H1 (cell line): ENCODE data around the gene PTPRG. TPM values are rescaled to one million over a fixed set of nuclear protein-coding genes. Genes with fewer than 3 reads are reported as not detected.

Experiments used
- CTCF ChIA-PET: fragments of 300-600 bp; sonication (Branson Sonifier 250); formaldehyde crosslinking; loops from one replicate; lab custom pipeline; 2021; ENCODE audit not compliant: partially characterized antibody; lab: Charles Lee
- POLR2A ChIA-PET: fragments of 300-600 bp; sonication (Branson Sonifier 250); formaldehyde crosslinking; loops from one replicate; lab custom pipeline; 2021; ENCODE audit warnings: inconsistent platforms; ENCODE audit not compliant: partially characterized antibody; lab: Charles Lee
- DNase-seq, 2 experiments: peaks; one replicate each; pipeline versions ENCODE4 v3.0.0 to v3.0.0-alpha.2; 2010 to 2022; ENCODE audit warnings: low spot score in 2 of 2, low read depth in 1 of 2, mixed read lengths in 1 of 2
- FAIRE-seq: peaks from 2 replicates; lab custom pipeline; 2011; peaks lifted over from hg19 to GRCh38; lab: Jason Lieb, UNC
- H2AFZ ChIP-seq: 2 replicates; pipeline ENCODE4 v1.8.1; 2012; ENCODE audit warnings: low read length, inconsistent platforms
- H2AK5ac ChIP-seq: 2 replicates; pipeline ENCODE4 v1.6.1; 2013; ENCODE audit warnings: low read depth, low read length
- H2BK120ac ChIP-seq: replicated peaks from 2 replicates; pipeline ENCODE3; 2013; ENCODE audit warnings: low read depth, low read length, inconsistent platforms
- H2BK12ac ChIP-seq: 2 replicates; pipeline ENCODE4 v1.6.1; 2013; ENCODE audit warnings: low read depth, low read length
- H2BK15ac ChIP-seq: 2 replicates; pipeline ENCODE4 v1.6.1; 2013; ENCODE audit warnings: low read length
- H2BK20ac ChIP-seq: 2 replicates; pipeline ENCODE4 v1.6.1; 2013; ENCODE audit warnings: low read length
- H2BK5ac ChIP-seq: 2 replicates; pipeline ENCODE4 v1.6.1; 2013; ENCODE audit warnings: low read depth, low read length
- H3K14ac ChIP-seq: 2 replicates; pipeline ENCODE4 v1.6.1; 2013; ENCODE audit warnings: inconsistent platforms; ENCODE audit not compliant: insufficient read length
- H3K18ac ChIP-seq: 2 replicates; pipeline ENCODE4 v1.6.1; 2013; ENCODE audit warnings: low read length; ENCODE audit errors: extremely low read depth
- H3K23ac ChIP-seq: 2 replicates; pipeline ENCODE4 v1.6.1; 2013; ENCODE audit warnings: inconsistent platforms; ENCODE audit not compliant: insufficient read length
- H3K23me2 ChIP-seq: 2 replicates; pipeline ENCODE4 v1.6.1; 2013; ENCODE audit warnings: low read depth, low read length
- H3K27ac ChIP-seq: 2 replicates; pipeline ENCODE4 v1.6.1; 2011; ENCODE audit warnings: low read depth, low read length, inconsistent platforms
- H3K27me3 ChIP-seq, 4 experiments: replicated peaks in 1 of 4; 1 replicate in 1 of 4; 2 replicates in 3 of 4; pipeline versions ENCODE4 v1.6.1 to v1.8.1; 2011 to 2013; ENCODE audit warnings: low read length in 3 of 4, mild to moderate bottlenecking in 3 of 4, inconsistent platforms in 2 of 4, mixed read lengths in 2 of 4, moderate library complexity in 1 of 4; ENCODE audit not compliant: control insufficient read depth in 3 of 4, insufficient read depth in 3 of 4; ENCODE audit errors: extremely low read depth in 1 of 4
- H3K36me3 ChIP-seq, 4 experiments: 2 replicates each; pipeline versions ENCODE4 v1.6.1 to v1.8.1; 2011 to 2013; ENCODE audit warnings: mild to moderate bottlenecking in 4 of 4, low read length in 3 of 4, moderate library complexity in 2 of 4, control low read depth in 1 of 4, inconsistent platforms in 1 of 4; ENCODE audit not compliant: insufficient read depth in 4 of 4, control insufficient read depth in 2 of 4
- H3K4ac ChIP-seq: replicated peaks from 2 replicates; pipeline ENCODE3; 2013; ENCODE audit warnings: low read length, low read depth, mixed read lengths, inconsistent platforms; ENCODE audit not compliant: insufficient read length
- H3K4me1 ChIP-seq, 4 experiments: replicated peaks in 1 of 4; 1 replicate in 1 of 4; 2 replicates in 3 of 4; pipeline versions ENCODE4 v1.6.1 to v1.8.1; 2011 to 2013; ENCODE audit warnings: low read length in 3 of 4, inconsistent platforms in 2 of 4, mixed read lengths in 1 of 4; ENCODE audit not compliant: insufficient read depth in 4 of 4, control insufficient read depth in 3 of 4
- H3K4me2 ChIP-seq, 2 experiments: 2 replicates each; pipeline versions ENCODE4 v1.6.1 to v1.8.1; 2011 to 2013; ENCODE audit warnings: low read depth in 2 of 2, low read length in 2 of 2, control low read depth in 1 of 2, inconsistent platforms in 1 of 2, mild to moderate bottlenecking in 1 of 2; ENCODE audit not compliant: insufficient read depth in 1 of 2
- H3K4me3 ChIP-seq, 4 experiments: fragments of 200-600, 300-600 bp in 1 of 4; sonication (generic), shearing (Covaris generic), sonication (Bioruptor Twin) in 1 of 4; 2 replicates each; pipeline versions ENCODE4 v1.5.1 to v1.8.1; 2011 to 2016; ENCODE audit warnings: low read length in 4 of 4, low read depth in 3 of 4, control low read depth in 2 of 4, inconsistent platforms in 2 of 4, mild to moderate bottlenecking in 2 of 4, mixed read lengths in 1 of 4, moderate library complexity in 1 of 4; ENCODE audit not compliant: insufficient read depth in 2 of 4; ENCODE audit errors: extremely low read depth in 1 of 4
- H3K56ac ChIP-seq: replicated peaks from 2 replicates; pipeline ENCODE3; 2013; ENCODE audit warnings: low read depth, mild to moderate bottlenecking, mixed read lengths, low read length, inconsistent platforms; ENCODE audit not compliant: insufficient read length
- H3K79me1 ChIP-seq: 2 replicates; pipeline ENCODE4 v1.6.1; 2013; ENCODE audit warnings: low read depth, low read length, control low read depth
- H3K79me2 ChIP-seq, 2 experiments: 2 replicates each; pipeline versions ENCODE4 v1.6.1 to v1.8.1; 2012 to 2013; ENCODE audit warnings: low read length in 2 of 2, mild to moderate bottlenecking in 2 of 2, inconsistent platforms in 1 of 2; ENCODE audit not compliant: insufficient read depth in 2 of 2, control insufficient read depth in 1 of 2
- H3K9ac ChIP-seq, 4 experiments: replicated peaks in 1 of 4; 1 replicate in 1 of 4; 2 replicates in 3 of 4; pipeline versions ENCODE4 v1.6.1 to v1.8.1; 2011 to 2013; ENCODE audit warnings: low read depth in 3 of 4, low read length in 3 of 4, control low read depth in 2 of 4, mild to moderate bottlenecking in 2 of 4, moderate library complexity in 2 of 4, inconsistent platforms in 1 of 4; ENCODE audit errors: extremely low read depth in 1 of 4
- H3K9me3 ChIP-seq, 2 experiments: 2 replicates each; pipeline versions ENCODE4 v1.6.1 to v1.8.1; 2012 to 2013; ENCODE audit warnings: mild to moderate bottlenecking in 2 of 2, moderate library complexity in 2 of 2, control low read depth in 1 of 2, inconsistent platforms in 1 of 2, low read depth in 1 of 2, low read length in 1 of 2, mixed read lengths in 1 of 2; ENCODE audit not compliant: insufficient read depth in 2 of 2
- H4K20me1 ChIP-seq, 2 experiments: replicated peaks in 1 of 2; 2 replicates each; pipeline versions ENCODE3 to v1.8.1; 2011 to 2013; ENCODE audit warnings: inconsistent platforms in 2 of 2, low read length in 2 of 2, mild to moderate bottlenecking in 1 of 2; ENCODE audit not compliant: insufficient read depth in 2 of 2, control insufficient read depth in 1 of 2
- H4K5ac ChIP-seq: 2 replicates; pipeline ENCODE4 v1.6.1; 2013; ENCODE audit warnings: low read length, low read depth, mixed read lengths, inconsistent platforms; ENCODE audit not compliant: insufficient read length
- H4K8ac ChIP-seq: 2 replicates; pipeline ENCODE4 v1.8.0; 2013; ENCODE audit warnings: mild to moderate bottlenecking, moderate library complexity, low read length, inconsistent platforms; ENCODE audit not compliant: insufficient read depth; ENCODE audit errors: extremely low read depth
- H4K91ac ChIP-seq: replicated peaks from 2 replicates; pipeline ENCODE3; 2013; ENCODE audit warnings: low read length, mixed read lengths, inconsistent platforms; ENCODE audit not compliant: insufficient read length
- CEBPB ChIP-seq: IDR thresholded peaks from 2 replicates; pipeline ENCODE4 v1.6.1; 2012; ENCODE audit warnings: low read depth, low read length
- CHD1 ChIP-seq: IDR thresholded peaks from 2 replicates; pipeline ENCODE4 v1.6.1; 2012; ENCODE audit warnings: low read depth, low read length, improper control_type of control experiment
- CREB1 ChIP-seq: IDR thresholded peaks from 2 replicates; pipeline ENCODE4 v1.6.1; 2012; ENCODE audit warnings: inconsistent platforms
- CTBP2 ChIP-seq: IDR thresholded peaks from 2 replicates; pipeline ENCODE4 v1.7.0; 2011; ENCODE audit warnings: borderline replicate concordance, mild to moderate bottlenecking, moderate library complexity, mixed read lengths, low read length; ENCODE audit not compliant: insufficient read depth, insufficient read length
- E2F6 ChIP-seq: IDR thresholded peaks from 2 replicates; pipeline ENCODE4 v1.6.1; 2012; ENCODE audit warnings: inconsistent platforms
- FOSL1 ChIP-seq: IDR thresholded peaks from 2 replicates; pipeline ENCODE4 v1.6.1; 2011; ENCODE audit warnings: mild to moderate bottlenecking, low read depth, low read length, moderate library complexity; ENCODE audit not compliant: insufficient read depth
- GTF2F1 ChIP-seq: IDR thresholded peaks from 2 replicates; pipeline ENCODE4 v1.6.1; 2012; ENCODE audit warnings: low read depth, low read length, improper control_type of control experiment, borderline replicate concordance
- SRF ChIP-seq: IDR thresholded peaks from 2 replicates; pipeline ENCODE4 v1.6.1; 2011; ENCODE audit warnings: mild to moderate bottlenecking, low read depth, low read length, moderate library complexity
- TEAD4 ChIP-seq: IDR thresholded peaks from 2 replicates; pipeline ENCODE4 v1.6.1; 2012; ENCODE audit warnings: low read depth, low read length, inconsistent platforms, mixed read lengths
- WGBS, 2 experiments: shearing (Covaris generic) in 1 of 2; methylation state at CpG; one replicate each; pipeline versions ENCODE4 v1.1.6 to v1.1.7; 2013 to 2015; ENCODE audit warnings: low lambda C conversion rate in 2 of 2, mixed read lengths in 2 of 2, inconsistent platforms in 1 of 2, low coverage in 1 of 2, missing lambda C conversion rate in 1 of 2; ENCODE audit not compliant: insufficient replicate concordance in 2 of 2, insufficient coverage in 1 of 2, insufficient read length in 1 of 2; ENCODE audit errors: extremely low coverage in 1 of 2, missing lambda C conversion rate in 1 of 2; 5-methylcytosine and 5-hydroxymethylcytosine counted together
- polyA plus RNA-seq, 7 experiments: library from polyadenylated mRNA; depleted of rRNA in 3 of 7; stranded (reverse) in 5 of 7; unstranded in 2 of 7; fragments of >200 nt in 5 of 7; fragments of 200-250 nt in 2 of 7; gene quantifications; 1 replicate in 5 of 7; 2 replicates in 1 of 7; 4 replicates in 1 of 7; pipeline versions ENCODE4 v1.2.1 to v1.2.3, GENCODE V29; 2011 to 2013; ENCODE audit warnings: missing spikeins in 2 of 7, mixed read lengths in 2 of 7
- total RNA-seq: library from RNA; stranded (reverse); fragmentation: NEBNext Ultra II Directional; extraction: Animal tissue kit (Norgen Biotek cat#: 25700); gene quantifications from 2 replicates; pipeline ENCODE4 v1.2.1, GENCODE V29; 2021

Gene PTPRG
- total and polyA plus RNA-seq, 2 of the 8 experiments (the other 6 are each of a cell fraction or from before 2014, with no cell fraction given), result 23.3 to 96.2 TPM

- Histone ChIP-seq H3K18ac (no peak overlapping the region), H4K91ac (no peak overlapping the region), H3K79me1 (peaks cover 7% of the 10 kb centered on the region), H2BK15ac (no peak overlapping the region), H3K36me3 (no peaks in the 10 kb centered on the region; a peak in 1 of 8 replicates), H2BK20ac (no peak overlapping the region), H3K4me2 (no peak overlapping the region), H3K4me3 (no peak overlapping the region), H2AFZ (no peak overlapping the region), H2AK5ac (no peak overlapping the region), H4K20me1 (peaks cover 2 to 3% of the 10 kb centered on the region in 2 experiments), H3K27ac (no peak overlapping the region; the same call in 1 of the 2 replicates), H2BK5ac (no peak overlapping the region), H3K9ac (no peak overlapping the region), H3K4ac (no peak overlapping the region), H2BK120ac (no peak overlapping the region), H3K9me3 (peaks cover 0 to 4% of the 10 kb centered on the region in 2 experiments; a peak in 1 of 4 replicates), H3K79me2 (peaks cover 0 to 91% of the 10 kb centered on the region in 2 experiments; a peak in 3 of 4 replicates), H3K4me1 (peaks cover 2 to 12% (median 10%) of the 10 kb centered on the region in 4 experiments), H3K23me2 (no peaks in the 10 kb centered on the region), H4K8ac (no peak overlapping the region), H3K23ac (no peak overlapping the region), H3K27me3 (no peaks in the 10 kb centered on the region), H3K14ac (no peak overlapping the region), H2BK12ac (no peak overlapping the region), H3K56ac (no peak overlapping the region), H4K5ac (no peak overlapping the region)
- WGBS, 2 experiments, result 90% methylated on average over 2 of the region's 2 CpGs; no CpG with 5 or more reads in 1 of the 2 experiments
- no peak for FAIRE-seq
- ChIA-PET CTCF (interaction anchor here (0.6 to 1.6 kb wide), 3 partner anchors 10 to 399 kb away, joined by 3 read pairs; no protein-coding TSS in a partner anchor), POLR2A (interaction anchor here (1.2 kb wide), 1 partner anchor 10 kb away, joined by 3 read pairs; no protein-coding TSS in a partner anchor)
- DNase-seq, result no peak
- TF ChIP-seq CREB1 (no peak), SRF (no peak), TEAD4 (no peak), E2F6 (no peak), GTF2F1 (no peak), CEBPB (no peak), FOSL1 (no peak), CTBP2 (no peak), CHD1 (no peak)
These were observed 263.3 kb downstream of the PTPRG start for GRCh38 chr3:61824553-61825135.
